Measurements from ENCODE around the gene ACMSD.
"Not testable (repeated sequence)": the region's sequence is repeated elsewhere in the genome, so short reads cannot be mapped to it uniquely, and the experiment has no call there.

The ACMSD gene

GRCh38 chr2:134838143-134838620 lies at the start of gene ACMSD:
TSS of gene ACMSD (plus strand) at chr2:134838616. CDS start at chr2:134838683, 67 bp downstream.
- DNase-seq, result no peak

- DNase-seq, result no peak
Measured at GRCh38 chr2:134790487-134790886, 47.9 kb upstream of the ACMSD start.

DNA sequence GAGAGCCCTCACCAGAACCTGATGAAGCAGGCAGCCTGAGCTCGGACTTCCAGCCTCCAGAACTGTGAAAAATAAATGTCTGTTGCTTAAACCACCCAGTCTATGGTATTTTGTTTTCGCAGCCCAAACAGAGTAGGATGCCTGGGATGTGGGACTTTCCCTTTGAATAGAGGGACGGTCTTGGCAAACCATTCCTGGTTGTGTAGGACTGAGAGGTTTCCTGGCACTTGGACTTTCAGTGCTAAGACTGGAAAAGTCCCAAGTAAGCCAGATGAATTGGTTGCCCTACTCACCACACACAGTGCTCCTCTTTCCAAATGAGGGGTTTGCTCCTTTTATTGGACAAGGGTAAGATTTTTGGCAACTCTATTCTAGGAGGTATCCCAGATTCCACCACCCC lies 46.8 kb upstream of the ACMSD start:
- DNase-seq, result peak in 12 of 51 donors; percentile 3 to 50 (median 13)

GRCh38 chr2:134792186-134792585 lies 46.2 kb upstream of the ACMSD start:
- peak in 3 of 51 donors; percentile 3 to 17 (median 6) for DNase-seq

DNA sequence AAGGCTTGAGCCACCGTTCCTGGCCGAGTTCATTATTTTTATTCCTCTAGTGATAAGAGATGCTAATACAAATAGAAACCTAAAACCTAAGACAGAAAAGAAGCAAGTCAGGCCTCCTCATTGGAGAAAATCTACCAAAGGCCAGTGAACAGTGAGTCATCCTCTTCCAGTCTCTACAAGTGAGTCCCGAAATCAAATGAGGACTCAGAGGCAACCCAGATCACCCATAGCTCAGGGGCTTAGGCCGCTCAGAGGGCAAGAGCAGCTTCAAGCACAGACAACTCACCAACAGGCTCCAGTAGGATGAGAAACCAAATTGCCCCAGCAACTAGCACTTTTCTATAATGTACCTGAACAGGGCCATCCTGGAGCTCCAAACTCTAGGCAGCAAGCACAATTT lies 42.7 kb upstream of the ACMSD start:
- DNase-seq, result no peak

DNA sequence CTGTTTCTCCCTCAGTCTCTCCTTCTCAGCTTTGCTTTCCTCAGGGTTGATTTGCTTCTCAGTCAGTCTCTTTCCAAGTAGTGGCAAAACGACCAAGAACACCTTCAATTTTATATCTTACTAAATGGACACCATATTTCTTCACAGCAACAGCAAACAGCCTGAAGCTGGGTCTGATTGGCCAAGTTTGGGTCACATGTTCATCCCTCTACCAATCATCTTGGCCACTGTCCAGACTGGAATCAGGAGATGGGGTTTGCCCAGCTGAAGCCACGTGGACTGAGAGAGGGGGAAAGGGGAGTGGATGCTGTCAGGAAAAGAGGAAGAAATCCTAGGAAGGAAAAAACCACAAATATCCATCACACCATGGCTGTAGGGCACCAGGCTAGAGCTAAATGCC lies 42.0 kb upstream of the ACMSD start:
- no peak for DNase-seq

- no peak for DNase-seq
Measured at GRCh38 chr2:134799936-134800335, 38.5 kb upstream of the ACMSD start.

DNA sequence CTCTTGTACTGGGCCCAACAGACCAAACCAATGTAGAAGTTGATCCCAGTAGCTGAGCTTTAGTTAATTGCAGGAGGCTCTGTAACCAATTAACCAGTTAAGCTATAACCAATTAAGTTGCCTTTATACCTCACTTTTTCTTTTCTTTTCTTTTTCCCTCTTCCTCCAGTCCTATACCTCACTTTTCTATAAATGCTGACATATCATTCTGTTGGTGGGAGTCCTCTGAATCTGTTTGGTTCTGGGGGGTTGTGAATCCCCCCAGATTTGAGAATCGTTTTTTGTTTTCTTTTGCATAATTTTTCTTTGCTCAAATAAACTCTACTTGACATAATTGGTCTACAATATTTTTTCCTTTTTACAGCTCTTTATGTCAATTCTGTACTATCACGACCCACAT lies 38.1 kb upstream of the ACMSD start:
- DNase-seq, result no peak

DNA sequence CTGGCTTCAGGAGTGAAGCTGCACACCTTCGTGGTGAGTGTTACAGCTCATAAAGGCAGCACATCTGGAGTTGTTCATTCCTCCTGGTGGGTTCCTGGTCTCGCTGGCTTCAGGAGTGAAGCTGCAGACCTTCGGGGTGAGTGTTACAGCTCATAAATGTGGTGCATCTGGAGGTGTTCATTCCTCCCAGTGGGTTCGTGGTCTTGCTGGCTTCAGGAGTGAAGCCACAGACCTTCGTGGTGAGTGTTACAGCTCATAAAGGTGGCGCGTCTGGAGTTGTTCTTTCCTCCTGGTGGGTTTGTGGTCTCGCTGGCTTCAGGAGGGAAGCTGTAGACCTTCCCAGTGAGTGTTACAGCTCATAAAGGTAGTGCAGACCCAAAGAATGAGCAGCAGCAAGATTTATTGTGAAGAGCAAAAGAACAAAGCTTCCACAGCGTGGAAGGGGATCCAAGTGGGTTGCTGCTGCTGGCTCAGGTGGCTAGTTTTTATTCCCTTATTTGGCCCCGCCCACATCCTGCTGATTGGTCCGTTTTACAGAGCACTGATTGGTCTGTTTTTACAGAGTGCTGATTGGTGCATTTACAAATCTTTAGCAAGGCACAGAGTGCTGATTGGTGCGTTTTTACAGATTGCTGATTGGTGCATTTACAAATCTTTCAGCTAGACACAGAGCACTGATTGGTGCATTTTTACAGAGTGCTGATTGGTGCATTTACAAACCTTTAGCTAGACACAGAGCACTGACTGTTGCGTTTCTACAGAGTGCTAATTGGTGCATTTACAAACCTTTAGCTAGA lies 34.6 kb upstream of the ACMSD start:
- DNase-seq, result not testable (repeated sequence)

- DNase-seq, result no peak
Measured at GRCh38 chr2:134815741-134816140, 22.7 kb upstream of the ACMSD start.

DNA sequence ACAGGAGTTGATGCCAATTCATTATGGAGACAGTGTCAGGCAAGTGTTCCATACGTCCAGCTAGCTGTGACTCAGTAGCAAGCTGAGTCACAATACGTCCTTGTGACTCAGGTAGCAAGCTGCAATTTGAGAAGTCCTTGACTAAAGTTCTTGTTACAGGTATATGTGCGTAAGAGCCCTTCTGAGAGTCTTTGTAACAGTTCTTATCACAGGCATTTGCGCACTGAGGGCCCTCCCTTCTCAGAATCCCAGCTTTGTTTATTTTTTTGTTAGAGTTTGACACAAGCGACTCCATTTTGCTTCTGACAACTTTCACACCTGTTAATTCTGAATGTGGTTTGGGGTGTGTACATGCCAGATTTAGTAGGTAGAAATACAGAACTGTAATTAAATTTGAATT lies 20.1 kb upstream of the ACMSD start:
- DNase-seq, result no peak

DNA sequence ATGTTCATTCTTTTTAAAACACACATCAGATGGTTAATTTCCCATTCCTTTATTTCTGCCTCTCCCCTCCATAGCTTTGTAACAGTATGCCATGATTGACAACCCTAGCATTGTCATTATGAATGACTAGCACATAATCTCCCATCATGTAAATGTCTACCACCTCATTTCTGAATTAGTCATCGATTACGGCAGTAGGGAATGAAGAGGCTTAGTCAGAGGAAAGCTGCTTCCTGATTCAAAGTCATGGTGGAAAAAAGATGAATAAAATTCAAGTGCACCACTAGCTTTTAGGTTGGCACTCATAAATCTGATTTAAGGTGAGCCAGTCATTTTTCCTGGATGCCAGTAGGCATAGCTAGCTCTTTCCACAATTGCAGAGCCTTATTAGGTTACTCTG lies 19.1 kb upstream of the ACMSD start:
- DNase-seq, result no peak

- no peak for DNase-seq
Measured at GRCh38 chr2:134823431-134823830, 15.0 kb upstream of the ACMSD start.

- no peak for DNase-seq
Measured at GRCh38 chr2:134823832-134824231, 14.6 kb upstream of the ACMSD start.

- not testable (repeated sequence) for DNase-seq
Measured at GRCh38 chr2:134825716-134826115, 12.7 kb upstream of the ACMSD start.

GRCh38 chr2:134835471-134835870 lies 2.9 kb upstream of the ACMSD start:
- DNase-seq, result no peak

DNA sequence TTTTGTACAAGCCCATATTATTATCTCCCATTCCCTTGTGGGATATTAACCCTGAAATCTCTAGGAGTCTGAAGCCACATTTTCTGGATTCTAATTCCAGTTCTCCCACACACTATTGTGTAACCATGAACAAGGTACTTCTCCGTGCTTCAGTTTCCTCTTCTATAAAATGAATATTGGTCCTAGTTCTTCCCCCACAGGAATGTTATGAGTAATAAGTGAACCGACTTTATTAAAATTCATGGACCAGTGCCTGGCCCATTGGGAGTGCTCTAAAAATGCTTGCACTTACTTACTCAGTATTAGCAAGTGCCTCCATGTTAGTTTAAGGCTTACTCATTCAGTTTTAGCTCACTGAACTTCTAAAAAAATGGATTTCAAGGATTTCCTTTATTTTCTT lies 1.4 kb upstream of the ACMSD start:
- no peak for DNase-seq

DNA sequence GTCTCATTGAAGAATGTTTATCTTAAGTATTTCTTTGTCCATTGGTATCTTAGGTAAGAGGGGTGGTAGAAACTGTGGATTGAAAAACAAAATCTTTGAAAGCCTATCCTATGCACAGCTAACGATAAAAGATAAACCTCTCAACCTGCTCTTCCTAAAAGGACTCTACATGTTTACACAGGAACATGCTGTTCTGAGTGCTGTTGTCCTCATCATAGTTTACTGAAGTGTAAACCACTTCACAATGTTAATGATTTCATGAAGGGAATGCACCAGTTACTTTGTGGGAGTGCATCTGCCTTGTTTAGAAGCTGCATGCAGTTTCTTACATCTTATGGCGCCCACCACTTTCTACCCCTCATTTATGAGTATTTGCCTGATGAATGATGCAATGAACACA lies 1.2 kb downstream of the ACMSD start:
- no peak for DNase-seq

DNA sequence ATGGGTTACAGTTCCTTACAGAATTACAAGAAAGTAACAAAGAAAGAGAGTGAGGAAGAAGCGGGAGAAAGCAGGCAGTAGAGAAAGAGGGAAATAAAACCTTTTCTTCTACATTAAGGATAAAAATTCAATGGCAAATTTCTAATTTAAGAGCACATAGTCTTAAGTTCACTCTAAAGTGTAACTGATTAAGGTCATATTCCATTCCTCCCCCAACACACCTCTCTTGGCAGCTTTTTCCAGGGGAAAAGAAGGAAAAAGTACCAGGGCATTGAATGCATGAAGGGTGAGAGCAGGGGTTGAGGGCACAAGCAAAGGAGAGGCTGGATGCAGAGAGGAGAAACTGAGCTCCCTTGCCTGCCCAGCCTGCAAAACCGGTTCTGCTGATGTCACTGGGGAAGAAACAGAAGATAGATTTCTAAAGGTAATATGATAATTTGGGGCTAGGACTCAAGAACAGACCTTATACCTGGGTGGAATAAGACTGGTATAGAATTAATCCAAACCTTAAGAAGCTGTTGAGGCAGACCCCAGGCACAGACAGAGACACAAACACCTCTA lies 4.6 kb downstream of the ACMSD start:
- no peak for DNase-seq

GRCh38 chr2:134843968-134844367 lies 5.6 kb downstream of the ACMSD start:
- DNase-seq, result no peak

- DNase-seq, result no peak
Measured at GRCh38 chr2:134845028-134845427, 6.6 kb downstream of the ACMSD start.

DNA sequence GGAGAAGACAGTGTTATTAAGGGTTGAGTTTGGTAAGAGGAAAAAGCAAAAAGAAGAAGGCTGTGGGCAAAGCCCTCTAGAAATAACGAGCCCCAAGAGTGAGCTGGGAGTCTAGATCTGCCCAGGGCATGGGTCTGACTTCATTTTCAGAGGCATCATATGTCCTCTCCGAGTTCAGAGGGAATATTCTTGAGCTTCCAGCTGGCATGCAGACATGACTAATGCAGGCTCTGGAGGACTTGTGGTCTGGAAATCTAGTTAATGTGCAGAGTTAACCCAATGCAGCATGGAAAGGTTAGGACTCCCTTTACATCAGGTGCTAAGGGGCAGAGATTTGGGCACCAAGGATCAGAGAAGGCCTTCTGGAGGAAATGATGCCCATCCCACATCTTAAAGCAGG lies 7.3 kb downstream of the ACMSD start:
- DNase-seq, result no peak

DNA sequence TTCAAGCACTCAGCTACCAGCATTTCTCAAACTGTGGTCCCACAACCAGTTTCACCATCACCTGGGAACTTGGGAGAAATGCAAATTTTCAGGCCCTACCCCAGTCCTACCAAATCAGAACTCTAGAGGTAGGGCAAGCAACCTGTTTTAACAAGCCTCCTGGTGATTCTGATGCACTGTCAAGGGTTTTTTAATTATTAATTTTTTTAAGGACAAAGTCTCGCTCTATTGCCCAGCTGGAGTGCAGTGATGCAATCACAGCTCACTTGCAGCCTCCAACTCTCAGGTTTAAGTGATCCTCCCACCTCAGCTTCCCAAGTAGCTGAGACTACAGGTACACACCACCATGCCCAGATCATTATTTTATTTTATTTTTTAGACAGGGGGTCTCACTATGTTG lies 7.8 kb downstream of the ACMSD start:
- no peak for DNase-seq
